Measurements from ENCODE around the gene CAP1. TPM values are rescaled to one million over a fixed set of nuclear protein-coding genes. Genes with fewer than 3 reads are reported as not detected.

Gene CAP1
- total RNA-seq, 1 experiment from 2014 or later = 243 TPM

DNA sequence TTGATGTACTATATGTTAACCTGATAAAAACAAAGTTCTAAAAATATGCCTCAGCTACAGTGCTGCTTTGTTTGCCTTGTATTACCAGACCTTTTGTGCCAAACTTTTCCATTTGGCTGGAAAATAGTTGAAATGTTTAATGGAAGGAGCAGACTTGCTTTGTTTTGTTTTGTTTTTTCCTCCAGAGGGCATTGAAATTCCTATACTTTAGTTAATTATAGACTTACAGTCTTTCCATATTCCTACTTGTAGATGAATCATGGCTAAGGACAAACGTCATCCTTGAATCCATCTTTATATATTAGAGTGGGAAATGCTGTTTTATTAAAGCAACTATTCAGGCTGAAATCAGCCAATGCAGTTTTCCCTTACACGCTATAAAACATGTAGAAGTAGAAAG, 6.7 kb downstream of the CAP1 start:
- Histone ChIP-seq H3K9me3 (ENCODE audit: low read length) (no peaks in the 10 kb centered on the region), H3K27ac (ENCODE audit: low read length) (no peak overlapping the region), H3K4me2 (ENCODE audit: low read length) (no peak overlapping the region), H2AFZ (ENCODE audit: low read length) (no peak overlapping the region), H3K4me1 (ENCODE audit: insufficient read depth, low read length) (peaks cover 7% of the 10 kb centered on the region), H3K79me2 (ENCODE audit: low read length) (peaks cover 100% of the 10 kb centered on the region), H3K9me2 (replicated peaks; ENCODE audit: low read length) (no peaks in the 10 kb centered on the region), H4K20me1 (ENCODE audit: low read length) (peaks cover 41% of the 10 kb centered on the region; the same call in 1 of the 2 replicates), H3K36me3 (ENCODE audit: low read depth, low read length) (peaks cover 31% of the 10 kb centered on the region), H3F3A (ENCODE audit: low read length, unreplicated experiment) (no peaks in the 10 kb centered on the region), H3K9ac (ENCODE audit: low read length) (no peak overlapping the region), H3K4me3 (ENCODE audit: low read length) (no peak overlapping the region), H3K27me3 (ENCODE audit: low read length) (no peaks in the 10 kb centered on the region)
- TF ChIP-seq EZH2 (IDR thresholded peaks at IDR 0.05; ENCODE audit: low read length, unreplicated experiment) (no peak), CTCF (conservative IDR thresholded peaks at IDR 0.05; ENCODE audit: low read depth, low read length) (no peak)
- CTCF ChIA-PET = no interaction called here
- no TSS peak for BruUV-seq (replicated peaks)
- intact Hi-C loops (cut with micrococcal nuclease) = no loop called here
- POLR2A ChIA-PET (ENCODE audit: unreplicated experiment) = no interaction called here
- ATAC-seq = no peak
- DNase-seq = no peak

DNA sequence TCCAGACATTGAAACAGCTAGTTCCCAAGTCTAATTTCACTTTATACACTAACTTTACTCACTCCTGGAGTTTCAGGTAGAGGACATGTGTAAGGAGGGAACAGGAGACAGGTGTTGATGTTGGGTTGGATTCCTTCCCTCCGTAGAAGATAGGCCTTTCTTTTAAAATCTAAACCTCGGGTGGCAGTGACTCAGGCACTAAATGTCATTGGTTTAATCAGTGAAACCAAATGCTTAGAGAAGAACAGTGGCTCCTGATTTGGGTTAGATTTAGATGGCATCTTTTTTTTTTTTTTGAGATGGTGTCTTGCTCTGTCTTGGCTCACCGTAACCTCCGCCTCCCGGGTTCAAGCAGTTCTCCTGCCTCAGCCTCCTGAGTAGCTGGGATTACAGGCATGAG, 7.2 kb downstream of the CAP1 start:
- Histone ChIP-seq H3K36me3 (ENCODE audit: low read depth, low read length) (peaks cover 27% of the 10 kb centered on the region), H3K4me3 (ENCODE audit: low read length) (no peak overlapping the region), H3K4me2 (ENCODE audit: low read length) (no peak overlapping the region), H3K27ac (ENCODE audit: low read length) (no peak overlapping the region), H4K20me1 (ENCODE audit: low read length) (peaks cover 36% of the 10 kb centered on the region; the same call in 1 of the 2 replicates), H2AFZ (ENCODE audit: low read length) (no peak overlapping the region), H3K4me1 (ENCODE audit: insufficient read depth, low read length) (0 out of 2 replicates have a peak, but pooled peaks cover 2% of the 10 kb centered on the region), H3F3A (ENCODE audit: low read length, unreplicated experiment) (no peaks in the 10 kb centered on the region), H3K9me3 (ENCODE audit: low read length) (no peaks in the 10 kb centered on the region), H3K9ac (ENCODE audit: low read length) (no peak overlapping the region), H3K27me3 (ENCODE audit: low read length) (no peaks in the 10 kb centered on the region), H3K79me2 (ENCODE audit: low read length) (peaks cover 99% of the 10 kb centered on the region), H3K9me2 (replicated peaks; ENCODE audit: low read length) (no peaks in the 10 kb centered on the region)
- intact Hi-C loops (cut with micrococcal nuclease) = no loop called here
- no TSS peak for BruUV-seq (replicated peaks)
- ChIA-PET POLR2A (ENCODE audit: unreplicated experiment) (no interaction called here), CTCF (no interaction called here)
- DNase-seq (no peak), ATAC-seq (no peak)
- TF ChIP-seq CTCF (conservative IDR thresholded peaks at IDR 0.05; ENCODE audit: low read depth, low read length) (no peak), EZH2phosphoT487 (IDR thresholded peaks at IDR 0.05; ENCODE audit: borderline replicate concordance, low read length) (no peak), EZH2 (IDR thresholded peaks at IDR 0.05; ENCODE audit: low read length, unreplicated experiment) (no peak)

DNA sequence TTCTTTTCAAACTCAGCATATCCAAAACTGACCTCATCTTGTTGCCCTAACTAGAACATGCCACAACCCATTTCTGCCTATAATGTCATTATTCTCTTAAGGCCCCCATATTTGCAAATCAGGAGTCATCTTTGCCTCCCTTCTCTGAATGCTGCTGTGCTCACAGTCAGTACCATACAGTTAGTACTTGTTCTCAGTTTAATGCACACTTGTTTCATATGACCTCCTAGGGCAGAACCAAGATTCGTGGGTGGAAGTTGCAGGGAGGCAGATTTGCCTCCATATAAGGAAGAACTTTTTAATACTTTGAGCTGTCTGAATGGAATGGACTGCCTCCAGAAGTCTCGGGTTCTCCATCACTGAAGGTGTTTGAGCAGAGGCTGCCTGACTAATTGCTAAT, 9.2 kb downstream of the CAP1 start:
- BruUV-seq (replicated peaks) = no TSS peak
- H3K27ac ChIP-seq (ENCODE audit: low read length) = no peak overlapping the region
- H3K4me2 ChIP-seq (ENCODE audit: low read length) = no peak overlapping the region
- H3K9me2 ChIP-seq (replicated peaks; ENCODE audit: low read length) = no peaks in the 10 kb centered on the region
- ChIA-PET POLR2A (ENCODE audit: unreplicated experiment) (interaction anchor here (0.6 kb wide), 1 partner anchor 8 kb away, joined by 4 read pairs; no protein-coding TSS in a partner anchor), CTCF (no interaction called here)
- no peak overlapping the region for H3K4me3 ChIP-seq (ENCODE audit: low read length)
- peaks cover 96% of the 10 kb centered on the region for H3K79me2 ChIP-seq (ENCODE audit: low read length)
- peaks cover 29% of the 10 kb centered on the region; the same call in 1 of the 2 replicates for H4K20me1 ChIP-seq (ENCODE audit: low read length)
- TF ChIP-seq EZH2phosphoT487 (IDR thresholded peaks at IDR 0.05; ENCODE audit: borderline replicate concordance, low read length) = no peak
- no peak for TF ChIP-seq CTCF (conservative IDR thresholded peaks at IDR 0.05; ENCODE audit: low read depth, low read length)
- TF ChIP-seq EZH2 (IDR thresholded peaks at IDR 0.05; ENCODE audit: low read length, unreplicated experiment) = no peak
- no peak overlapping the region for H2AFZ ChIP-seq (ENCODE audit: low read length)
- H3K27me3 ChIP-seq (ENCODE audit: low read length) = no peaks in the 10 kb centered on the region
- DNase-seq (no peak), ATAC-seq (no peak)
- intact Hi-C loops (cut with micrococcal nuclease) = loop anchor here (10.0 kb wide), 1 partner anchor 195 kb away; the partner anchor contains the start of gene TMCO2
- peaks cover 22% of the 10 kb centered on the region for H3K36me3 ChIP-seq (ENCODE audit: low read depth, low read length)
- H3K4me1 ChIP-seq (ENCODE audit: insufficient read depth, low read length) = no peaks in the 10 kb centered on the region
- no peak overlapping the region for H3K9ac ChIP-seq (ENCODE audit: low read length)
- no peaks in the 10 kb centered on the region for H3K9me3 ChIP-seq (ENCODE audit: low read length)
- H3F3A ChIP-seq (ENCODE audit: low read length, unreplicated experiment) = no peaks in the 10 kb centered on the region

Measured in PC-3 (cell line).